Measurements from ENCODE around the gene S100A6.

Gene S100A6

GRCh38 chr1:153544453-153545066, 8.8 kb upstream of the S100A6 start:
- Histone ChIP-seq H2AFZ (ENCODE audit: low read length, unreplicated experiment) (peak overlapping the region; percentile 67), H3K36me3 (ENCODE audit: insufficient read depth, low read length) (no peaks in the 10 kb centered on the region), H3K27me3 (ENCODE audit: insufficient read depth, low read length) (no peaks in the 10 kb centered on the region), H3K79me2 (ENCODE audit: control insufficient read depth, insufficient read depth, low read length, unreplicated experiment) (no peaks in the 10 kb centered on the region), H3K4me3 (ENCODE audit: low read depth, low read length) (peak overlapping the region; percentile 64), H3K27ac (ENCODE audit: low read depth, low read length) (peak overlapping the region; percentile 49; the same call in 1 of the 2 replicates), H3K4me1 (ENCODE audit: control insufficient read depth, insufficient read depth, low read length, unreplicated experiment) (peaks cover 55% of the 10 kb centered on the region)

- no peaks in the 10 kb centered on the region for H3K79me2 ChIP-seq (ENCODE audit: control insufficient read depth, insufficient read depth, low read length, unreplicated experiment)
- H3K4me1 ChIP-seq (ENCODE audit: control insufficient read depth, insufficient read depth, low read length, unreplicated experiment): peaks cover 46% of the 10 kb centered on the region
- H2AFZ ChIP-seq (ENCODE audit: low read length, unreplicated experiment): no peak overlapping the region
- H3K4me3 ChIP-seq (ENCODE audit: low read depth, low read length): peak overlapping the region; percentile 64; the same call in 1 of the 2 replicates
- no peak overlapping the region for H3K27ac ChIP-seq (ENCODE audit: low read depth, low read length)
- no peaks in the 10 kb centered on the region for H3K27me3 ChIP-seq (ENCODE audit: insufficient read depth, low read length)
- no peaks in the 10 kb centered on the region for H3K36me3 ChIP-seq (ENCODE audit: insufficient read depth, low read length)
These were observed 7.9 kb upstream of the S100A6 start for GRCh38 chr1:153543736-153544135.

GRCh38 chr1:153542956-153543711, 7.3 kb upstream of the S100A6 start:
- Histone ChIP-seq H2AFZ (ENCODE audit: low read length, unreplicated experiment) (no peak overlapping the region), H3K27ac (ENCODE audit: low read depth, low read length) (no peak overlapping the region)

GRCh38 chr1:153541641-153542590, 6.1 kb upstream of the S100A6 start:
- Histone ChIP-seq H3K4me3 (ENCODE audit: low read depth, low read length) (no peak overlapping the region), H3K27ac (ENCODE audit: low read depth, low read length) (no peak overlapping the region), H2AFZ (ENCODE audit: low read length, unreplicated experiment) (no peak overlapping the region), H3K4me1 (ENCODE audit: control insufficient read depth, insufficient read depth, low read length, unreplicated experiment) (peaks cover 37% of the 10 kb centered on the region), H3K79me2 (ENCODE audit: control insufficient read depth, insufficient read depth, low read length, unreplicated experiment) (no peaks in the 10 kb centered on the region), H3K27me3 (ENCODE audit: insufficient read depth, low read length) (no peaks in the 10 kb centered on the region), H3K36me3 (ENCODE audit: insufficient read depth, low read length) (no peaks in the 10 kb centered on the region)

More at GRCh38 chr1:153542956-153543711, 7.3 kb upstream of the S100A6 start:
- Histone ChIP-seq H3K4me1 (ENCODE audit: control insufficient read depth, insufficient read depth, low read length, unreplicated experiment) (peaks cover 40% of the 10 kb centered on the region), H3K27me3 (ENCODE audit: insufficient read depth, low read length) (no peaks in the 10 kb centered on the region), H3K79me2 (ENCODE audit: control insufficient read depth, insufficient read depth, low read length, unreplicated experiment) (no peaks in the 10 kb centered on the region), H3K4me3 (ENCODE audit: low read depth, low read length) (no peak overlapping the region), H3K36me3 (ENCODE audit: insufficient read depth, low read length) (no peaks in the 10 kb centered on the region)

GRCh38 chr1:153540394-153541361, 4.9 kb upstream of the S100A6 start, which contains the start of gene S100A5:
Gene S100A5 (minus strand): TSS chr1:153540934. CDS start chr1:153540191, 743 bp downstream.
- no peaks in the 10 kb centered on the region for H3K36me3 ChIP-seq (ENCODE audit: insufficient read depth, low read length)
- no peak within 1 kb of the TSS for H3K27ac ChIP-seq (ENCODE audit: low read depth, low read length)
- no peaks in the 10 kb centered on the region for H3K27me3 ChIP-seq (ENCODE audit: insufficient read depth, low read length)
- H2AFZ ChIP-seq (ENCODE audit: low read length, unreplicated experiment): no peak within 1 kb of the TSS
- H3K4me3 ChIP-seq (ENCODE audit: low read depth, low read length): no peak within 1 kb of the TSS
- peaks cover 33% of the 10 kb centered on the region for H3K4me1 ChIP-seq (ENCODE audit: control insufficient read depth, insufficient read depth, low read length, unreplicated experiment)
- H3K79me2 ChIP-seq (ENCODE audit: control insufficient read depth, insufficient read depth, low read length, unreplicated experiment): peaks cover 1% of the 10 kb centered on the region

- Histone ChIP-seq H3K27me3 (ENCODE audit: insufficient read depth, low read length) (no peaks in the 10 kb centered on the region), H2AFZ (ENCODE audit: low read length, unreplicated experiment) (no peak overlapping the region), H3K36me3 (ENCODE audit: insufficient read depth, low read length) (peaks cover 4% of the 10 kb centered on the region; the same call in 1 of the 2 replicates), H3K27ac (ENCODE audit: low read depth, low read length) (no peak overlapping the region), H3K4me3 (ENCODE audit: low read depth, low read length) (no peak overlapping the region), H3K79me2 (ENCODE audit: control insufficient read depth, insufficient read depth, low read length, unreplicated experiment) (peaks cover 12% of the 10 kb centered on the region), H3K4me1 (ENCODE audit: control insufficient read depth, insufficient read depth, low read length, unreplicated experiment) (peaks cover 25% of the 10 kb centered on the region)
These were observed 3.8 kb upstream of the S100A6 start for GRCh38 chr1:153539395-153540093.

GRCh38 chr1:153538315-153538821, 2.6 kb upstream of the S100A6 start:
- H3K27ac ChIP-seq (ENCODE audit: low read depth, low read length): no peak overlapping the region
- no peak overlapping the region for H2AFZ ChIP-seq (ENCODE audit: low read length, unreplicated experiment)

GRCh38 chr1:153537376-153537730, 1.6 kb upstream of the S100A6 start:
- H3K4me3 ChIP-seq (ENCODE audit: low read depth, low read length): no peak overlapping the region
- no peak overlapping the region for H3K27ac ChIP-seq (ENCODE audit: low read depth, low read length)
- peaks cover 36% of the 10 kb centered on the region for H3K4me1 ChIP-seq (ENCODE audit: control insufficient read depth, insufficient read depth, low read length, unreplicated experiment)
- peaks cover 9% of the 10 kb centered on the region; the same call in 1 of the 2 replicates for H3K36me3 ChIP-seq (ENCODE audit: insufficient read depth, low read length)
- no peaks in the 10 kb centered on the region for H3K27me3 ChIP-seq (ENCODE audit: insufficient read depth, low read length)
- H3K79me2 ChIP-seq (ENCODE audit: control insufficient read depth, insufficient read depth, low read length, unreplicated experiment): peaks cover 20% of the 10 kb centered on the region
- H2AFZ ChIP-seq (ENCODE audit: low read length, unreplicated experiment): no peak overlapping the region

More at GRCh38 chr1:153538315-153538821, 2.6 kb upstream of the S100A6 start:
- Histone ChIP-seq H3K4me3 (ENCODE audit: low read depth, low read length) (no peak overlapping the region), H3K4me1 (ENCODE audit: control insufficient read depth, insufficient read depth, low read length, unreplicated experiment) (peaks cover 27% of the 10 kb centered on the region), H3K79me2 (ENCODE audit: control insufficient read depth, insufficient read depth, low read length, unreplicated experiment) (peaks cover 20% of the 10 kb centered on the region), H3K36me3 (ENCODE audit: insufficient read depth, low read length) (peaks cover 9% of the 10 kb centered on the region; the same call in 1 of the 2 replicates), H3K27me3 (ENCODE audit: insufficient read depth, low read length) (no peaks in the 10 kb centered on the region)

- H3K27me3 ChIP-seq (ENCODE audit: insufficient read depth, low read length): no peaks in the 10 kb centered on the region
- peaks cover 41% of the 10 kb centered on the region for H3K4me1 ChIP-seq (ENCODE audit: control insufficient read depth, insufficient read depth, low read length, unreplicated experiment)
- no peak overlapping the region for H2AFZ ChIP-seq (ENCODE audit: low read length, unreplicated experiment)
- H3K79me2 ChIP-seq (ENCODE audit: control insufficient read depth, insufficient read depth, low read length, unreplicated experiment): peaks cover 20% of the 10 kb centered on the region
- peak overlapping the region; percentile 44 for H3K27ac ChIP-seq (ENCODE audit: low read depth, low read length)
- H3K36me3 ChIP-seq (ENCODE audit: insufficient read depth, low read length): peaks cover 9% of the 10 kb centered on the region; the same call in 1 of the 2 replicates
- H3K4me3 ChIP-seq (ENCODE audit: low read depth, low read length): peak overlapping the region; percentile 87
These were observed 1.0 kb upstream of the S100A6 start for GRCh38 chr1:153536671-153537375.
